Mesendoderm (in vitro differentiated cells): ENCODE results near the gene UBE2M. TPM values are rescaled to one million over a fixed set of nuclear protein-coding genes. Genes with fewer than 3 reads are reported as not detected.
A peak's percentile ranks its signal among the peaks of the same experiment; 100 is the strongest.
"Not testable (repeated sequence)": the region's sequence is repeated elsewhere in the genome, so short reads cannot be mapped to it uniquely, and the experiment has no call there.

Source experiments
- DNase-seq: peaks from one replicate; pipeline ENCODE4 v3.0.0; 2013
- H2AK5ac ChIP-seq: 2 replicates; pipeline ENCODE4 v1.6.1; 2013; ENCODE audit warnings: low read length, inconsistent platforms
- H2BK120ac ChIP-seq: 2 replicates; pipeline ENCODE4 v1.6.1; 2013; ENCODE audit warnings: low read depth, mild to moderate bottlenecking, low read length, moderate library complexity, mixed read lengths
- H2BK15ac ChIP-seq: replicated peaks from 2 replicates; pipeline ENCODE4 v1.6.1; 2013; ENCODE audit warnings: low read depth, mild to moderate bottlenecking, moderate library complexity
- H2BK5ac ChIP-seq: 2 replicates; pipeline ENCODE4 v1.6.1; 2013; ENCODE audit warnings: low read length, inconsistent platforms
- H3K18ac ChIP-seq: 2 replicates; pipeline ENCODE4 v1.6.1; 2013; ENCODE audit warnings: mild to moderate bottlenecking, low read length, mixed read lengths
- H3K23ac ChIP-seq: one replicate; pipeline ENCODE4 v1.6.1; 2013; ENCODE audit warnings: low read length
- H3K27ac ChIP-seq: 2 replicates; pipeline ENCODE4 v1.5.1; 2013; ENCODE audit warnings: low read depth, mild to moderate bottlenecking, inconsistent platforms, low read length, moderate library complexity
- H3K27me3 ChIP-seq: 2 replicates; pipeline ENCODE4 v1.6.1; 2013; ENCODE audit warnings: low read length, control low read depth, mild to moderate bottlenecking, inconsistent platforms; ENCODE audit not compliant: insufficient read depth, poor library complexity
- H3K36me3 ChIP-seq: 2 replicates; pipeline ENCODE4 v1.6.1; 2013; ENCODE audit warnings: low read length, inconsistent platforms; ENCODE audit not compliant: control insufficient read depth, insufficient read depth
- H3K4ac ChIP-seq: one replicate; pipeline ENCODE4 v1.6.1; 2013; ENCODE audit warnings: low read depth, mild to moderate bottlenecking, low read length, moderate library complexity
- H3K4me1 ChIP-seq: 2 replicates; pipeline ENCODE4 v1.6.1; 2013; ENCODE audit warnings: low read depth, low read length, inconsistent platforms; ENCODE audit not compliant: control insufficient read depth
- H3K4me2 ChIP-seq: 2 replicates; pipeline ENCODE4 v1.6.1; 2013; ENCODE audit warnings: low read length
- H3K4me3 ChIP-seq: 2 replicates; pipeline ENCODE4 v1.5.1; 2013; ENCODE audit warnings: mild to moderate bottlenecking, low read length
- H3K56ac ChIP-seq: one replicate; pipeline ENCODE4 v1.6.1; 2013; ENCODE audit warnings: low read length
- H3K79me1 ChIP-seq: 2 replicates; pipeline ENCODE4 v1.6.1; 2013; ENCODE audit warnings: low read length, inconsistent platforms
- H3K79me2 ChIP-seq: 2 replicates; pipeline ENCODE4 v1.6.1; 2013; ENCODE audit warnings: mild to moderate bottlenecking, low read length; ENCODE audit not compliant: control insufficient read depth, insufficient read depth
- H3K9ac ChIP-seq: 2 replicates; pipeline ENCODE4 v1.6.1; 2013; ENCODE audit warnings: low read length, inconsistent platforms
- H4K5ac ChIP-seq: one replicate; pipeline ENCODE4 v1.6.1; 2013; ENCODE audit warnings: low read length
- H4K8ac ChIP-seq: one replicate; pipeline ENCODE4 v1.6.1; 2013; ENCODE audit warnings: low read depth, mild to moderate bottlenecking, control low read depth, low read length, moderate library complexity
- WGBS: extraction: QIAGEN DNeasy Blood & Tissue Kit; methylation state at CpG from one replicate; pipeline ENCODE4 v1.1.7; 2013; ENCODE audit warnings: low lambda C conversion rate, missing lambda C conversion rate; ENCODE audit not compliant: insufficient coverage; ENCODE audit errors: extremely low coverage; 5-methylcytosine and 5-hydroxymethylcytosine counted together
- small RNA-seq: library from polyadenylated mRNA; stranded (forward); fragments of <200 nt; extraction: miRNeasy Mini kit (QIAGEN cat#:217004); gene quantifications from one replicate; pipeline ENCODE3, GENCODE V24; 2013; ENCODE audit not compliant: insufficient read depth

UBE2M gene

DNA sequence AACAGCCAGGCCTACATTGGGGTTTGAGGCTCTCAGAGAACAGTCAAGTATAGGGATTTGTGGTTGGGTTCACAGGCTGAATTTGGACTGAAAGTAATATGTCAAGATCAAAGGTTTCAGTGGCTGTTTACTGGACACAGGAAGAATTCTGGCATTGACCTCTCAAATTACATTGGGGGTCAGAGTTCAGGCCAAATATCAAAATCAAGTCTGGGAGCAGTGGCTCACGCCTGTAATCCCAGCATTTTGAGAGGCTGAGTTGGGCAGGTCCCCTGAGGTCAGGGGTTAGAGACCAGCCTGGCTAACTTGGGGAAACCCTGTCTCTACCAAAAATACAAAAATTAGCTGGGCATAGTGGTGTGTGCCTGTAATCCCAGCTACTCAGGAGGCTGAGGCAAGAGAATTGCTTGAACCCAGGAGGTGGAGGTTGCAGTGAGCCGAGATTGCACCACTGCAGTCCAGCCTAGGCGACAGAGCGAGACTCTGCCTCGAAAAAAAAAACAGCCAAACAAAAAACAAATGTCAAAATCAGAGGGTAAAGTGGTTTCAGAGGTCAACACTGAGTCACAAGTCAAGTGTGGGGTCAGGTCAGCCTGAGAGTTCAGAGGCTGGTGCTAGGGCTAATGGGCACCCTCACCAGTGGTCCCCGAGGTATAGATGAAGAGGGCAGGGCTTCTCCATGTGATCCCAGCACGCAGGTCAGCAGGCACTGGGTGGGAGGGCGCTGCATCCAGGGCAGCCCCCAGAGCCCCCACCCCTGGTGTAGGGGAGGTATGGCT lies 48.1 kb downstream of the UBE2M start:
- Histone ChIP-seq H2AK5ac (no peak overlapping the region), H3K4me2 (no peak overlapping the region), H3K23ac (no peak overlapping the region), H3K27me3 (no peaks in the 10 kb centered on the region), H2BK5ac (no peak overlapping the region), H3K9ac (no peak overlapping the region), H4K8ac (no peak overlapping the region), H3K4me1 (peaks cover 3% of the 10 kb centered on the region), H3K18ac (no peak overlapping the region), H3K79me2 (peaks cover 3% of the 10 kb centered on the region), H3K56ac (no peak overlapping the region), H3K79me1 (peaks cover 3% of the 10 kb centered on the region), H3K4me3 (no peak overlapping the region), H4K5ac (no peak overlapping the region), H3K36me3 (no peaks in the 10 kb centered on the region), H3K4ac (no peak overlapping the region), H2BK15ac (no peak overlapping the region), H2BK120ac (no peak overlapping the region), H3K27ac (no peak overlapping the region)
- WGBS: no CpG with 5 or more reads among the region's 8 CpGs
- DNase-seq: no peak

DNA sequence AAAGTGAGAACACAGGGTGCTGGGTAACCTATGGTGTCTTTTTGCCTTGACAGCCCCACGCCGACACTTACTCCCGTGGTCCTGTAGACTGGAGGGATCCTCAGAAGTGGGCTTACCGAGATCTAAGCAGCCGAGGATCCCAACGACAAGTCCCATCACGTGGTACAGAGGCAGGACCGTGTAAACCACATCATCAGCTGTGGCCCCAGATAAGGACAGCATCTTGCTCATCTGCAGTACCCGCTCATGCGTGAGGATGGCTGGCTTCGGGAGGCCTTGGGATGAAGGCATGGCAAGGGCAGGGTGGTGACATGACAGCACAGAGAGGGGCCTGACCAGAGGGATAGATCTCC lies 48.7 kb downstream of the UBE2M start:
- no peaks in the 10 kb centered on the region for H3K27me3 ChIP-seq
- no peak overlapping the region for H3K4me3 ChIP-seq
- no peak overlapping the region for H2BK15ac ChIP-seq
- H3K27ac ChIP-seq: no peak overlapping the region
- no peak overlapping the region for H2BK120ac ChIP-seq
- H3K36me3 ChIP-seq: no peaks in the 10 kb centered on the region
- no peak overlapping the region for H3K4me2 ChIP-seq
- no peak overlapping the region for H4K8ac ChIP-seq
- H3K9ac ChIP-seq: no peak overlapping the region
- no peak overlapping the region for H3K56ac ChIP-seq
- no CpG with 5 or more reads among the region's 11 CpGs for WGBS
- no peak overlapping the region for H3K23ac ChIP-seq
- H3K79me1 ChIP-seq: peaks cover 3% of the 10 kb centered on the region
- no peak overlapping the region for H2BK5ac ChIP-seq
- DNase-seq: no peak
- no peak overlapping the region for H3K18ac ChIP-seq
- peaks cover 3% of the 10 kb centered on the region for H3K4me1 ChIP-seq
- no peak overlapping the region for H3K4ac ChIP-seq
- no peak overlapping the region for H2AK5ac ChIP-seq
- peaks cover 3% of the 10 kb centered on the region for H3K79me2 ChIP-seq
- no peak overlapping the region for H4K5ac ChIP-seq

DNA sequence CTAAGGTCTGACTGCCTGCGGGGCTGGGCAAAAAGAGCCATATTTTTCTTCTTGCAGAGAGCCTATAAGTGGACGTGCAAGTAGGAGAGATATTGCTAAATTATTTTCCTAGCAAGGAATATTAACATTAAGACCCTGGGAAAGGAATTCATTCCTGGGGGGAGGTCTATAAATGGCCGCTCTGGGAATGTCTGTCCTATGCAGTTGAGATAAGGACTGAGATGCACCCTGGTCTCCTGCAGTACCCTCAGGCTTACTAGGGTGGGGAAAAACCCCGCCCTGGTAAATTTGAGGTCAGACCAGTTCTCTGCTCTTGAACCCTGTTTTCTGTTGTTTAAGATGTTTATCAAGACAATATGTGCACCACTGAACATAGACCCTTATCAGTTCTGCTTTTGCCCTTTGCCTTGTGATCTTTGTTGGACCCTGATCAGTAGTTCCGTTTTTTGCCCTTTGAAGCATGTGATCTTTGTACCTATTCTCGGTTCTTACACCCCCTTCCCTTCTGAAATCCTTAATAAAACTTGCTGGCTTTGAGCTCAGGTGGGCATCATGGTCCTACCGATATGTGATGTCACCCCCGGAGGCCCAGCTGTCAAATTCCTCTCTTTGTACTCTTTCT lies 50.7 kb downstream of the UBE2M start:
- not testable (repeated sequence) for H3K27me3 ChIP-seq, H3K36me3 ChIP-seq, H2AK5ac ChIP-seq, H3K56ac ChIP-seq, H3K9ac ChIP-seq, H3K4me3 ChIP-seq, H3K4me2 ChIP-seq, H3K23ac ChIP-seq, H3K79me1 ChIP-seq, H3K79me2 ChIP-seq, H4K8ac ChIP-seq, H3K4me1 ChIP-seq, H2BK5ac ChIP-seq, DNase-seq, H3K4ac ChIP-seq, H4K5ac ChIP-seq, H2BK15ac ChIP-seq, H2BK120ac ChIP-seq, H3K27ac ChIP-seq, H3K18ac ChIP-seq
- no CpG with 5 or more reads among the region's 8 CpGs for WGBS

Small RNAs within 50 kb of the gene (small RNA-seq; reads per million reads assigned to genes)
- gene MIR6807 (3.8 reads per million, percentile 58 among the genes with 10 or more reads in this experiment), gene RN7SL525P (not detected)
